DMS 273 (cell line): ENCODE measurements around the gene TNFRSF9.
"Not testable (repeated sequence)": the region's sequence is repeated elsewhere in the genome, so short reads cannot be mapped to it uniquely, and the experiment has no call there.

Experiments used
- DNase-seq: peaks from one replicate; lab custom pipeline; 2025; ENCODE audit not compliant: unreplicated experiment; lab: John Stamatoyannopoulos, UW

TNFRSF9 gene

GRCh38 chr1:7961216-7962013 lies 20.8 kb upstream of the TNFRSF9 start, which contains the start of gene PARK7:
TSS of gene PARK7 (plus strand) at chr1:7961711. CDS start at chr1:7962786, 1,075 bp downstream.
- peak; percentile 99 for DNase-seq

GRCh38 chr1:7960867-7961215 lies 20.2 kb upstream of the TNFRSF9 start:
- DNase-seq, result no peak

GRCh38 chr1:7960165-7960564 lies 19.5 kb upstream of the TNFRSF9 start:
- no peak for DNase-seq

GRCh38 chr1:7956218-7957032 lies 15.8 kb upstream of the TNFRSF9 start:
- peak; percentile 49 for DNase-seq

- DNase-seq, result peak; percentile 24
Measured at GRCh38 chr1:7954683-7955082, 14.0 kb upstream of the TNFRSF9 start.

- peak; percentile 85 for DNase-seq
Measured at GRCh38 chr1:7953850-7954609, 13.4 kb upstream of the TNFRSF9 start.

GRCh38 chr1:7952791-7953190 lies 12.2 kb upstream of the TNFRSF9 start:
- not testable (repeated sequence) for DNase-seq

- DNase-seq, result no peak
Measured at GRCh38 chr1:7948960-7949359, 8.3 kb upstream of the TNFRSF9 start.

GRCh38 chr1:7943251-7943650 lies 2.6 kb upstream of the TNFRSF9 start:
- DNase-seq, result no peak

GRCh38 chr1:7942214-7942921 lies 1.7 kb upstream of the TNFRSF9 start:
- DNase-seq, result peak; percentile 80

GRCh38 chr1:7941437-7941793 lies 776 bp upstream of the TNFRSF9 start:
- no peak for DNase-seq

GRCh38 chr1:7940034-7940433 lies 605 bp downstream of the TNFRSF9 start:
- no peak for DNase-seq

GRCh38 chr1:7938070-7938469 lies 2.6 kb downstream of the TNFRSF9 start:
- no peak for DNase-seq

GRCh38 chr1:7932524-7933138 lies 8.0 kb downstream of the TNFRSF9 start:
- no peak for DNase-seq

GRCh38 chr1:7931446-7931812 lies 9.2 kb downstream of the TNFRSF9 start:
- DNase-seq, result no peak

- DNase-seq, result no peak
Measured at GRCh38 chr1:7930645-7931445, 9.8 kb downstream of the TNFRSF9 start.

- no peak for DNase-seq
Measured at GRCh38 chr1:7929637-7930036, 11.0 kb downstream of the TNFRSF9 start.

- no peak for DNase-seq
Measured at GRCh38 chr1:7928247-7928646, 12.4 kb downstream of the TNFRSF9 start.

- DNase-seq, result not testable (repeated sequence)
Measured at GRCh38 chr1:7927061-7927460, 13.6 kb downstream of the TNFRSF9 start.

GRCh38 chr1:7922301-7922700 lies 18.3 kb downstream of the TNFRSF9 start:
- no peak for DNase-seq
